Measurements from ENCODE around the gene SOAT2.

- TF ChIP-seq POLR2A (IDR thresholded peaks at IDR 0.05) (no peak), CTCF (IDR thresholded peaks at IDR 0.05) (no peak)
Measured at GRCh38 chr12:53067074-53067992, 36.0 kb upstream of the SOAT2 start.
